IPS-20b (cell line): Measurements from ENCODE around the gene LYRM2.

Experiments used
- H3K27ac ChIP-seq: one replicate; pipeline ENCODE4 v1.5.1; 2013; ENCODE audit warnings: low read length
- H3K27me3 ChIP-seq: 2 replicates; pipeline ENCODE4 v1.6.1; 2013; ENCODE audit warnings: mild to moderate bottlenecking, low read length, inconsistent platforms; ENCODE audit not compliant: insufficient read depth
- H3K36me3 ChIP-seq: 2 replicates; pipeline ENCODE4 v1.6.1; 2013; ENCODE audit warnings: low read depth, mild to moderate bottlenecking, inconsistent platforms, low read length, moderate library complexity; ENCODE audit not compliant: insufficient read depth
- H3K4me1 ChIP-seq: 2 replicates; pipeline ENCODE4 v1.6.1; 2013; ENCODE audit warnings: mild to moderate bottlenecking, control low read depth, inconsistent platforms, low read length, moderate library complexity; ENCODE audit not compliant: insufficient read depth
- H3K4me3 ChIP-seq: 2 replicates; pipeline ENCODE4 v1.5.1; 2013; ENCODE audit warnings: mild to moderate bottlenecking, low read length, inconsistent platforms
- H3K9ac ChIP-seq: 2 replicates; pipeline ENCODE4 v1.6.1; 2013; ENCODE audit warnings: low read depth, mild to moderate bottlenecking, inconsistent platforms, low read length, moderate library complexity
- H3K9me3 ChIP-seq: 2 replicates; pipeline ENCODE4 v1.6.1; 2013; ENCODE audit warnings: mild to moderate bottlenecking, low read depth, low read length, inconsistent platforms; ENCODE audit not compliant: insufficient read depth

Gene LYRM2

GRCh38 chr6:89638320-89639195, at the start of gene LYRM2:
Gene LYRM2 (minus strand): TSS chr6:89638747. CDS start chr6:89638716, 31 bp downstream.
- peak within 1 kb of the TSS; percentile 74 for H3K27ac ChIP-seq
- peaks cover 53% of the 10 kb centered on the region for H3K36me3 ChIP-seq
- H3K4me1 ChIP-seq, result peaks cover 6% of the 10 kb centered on the region; the same call in 1 of the 2 replicates

GRCh38 chr6:89688328-89688727, 49.8 kb upstream of the LYRM2 start:
- Histone ChIP-seq H3K4me3 (no peak overlapping the region), H3K36me3 (peaks cover 95% of the 10 kb centered on the region)

More at GRCh38 chr6:89638320-89639195, at the start of gene LYRM2:
- H3K27me3 ChIP-seq, result no peaks in the 10 kb centered on the region
- peak within 1 kb of the TSS; percentile 92 for H3K9ac ChIP-seq
- peak within 1 kb of the TSS; percentile 98 for H3K4me3 ChIP-seq
- no peaks in the 10 kb centered on the region for H3K9me3 ChIP-seq

GRCh38 chr6:89685311-89685710, 46.8 kb upstream of the LYRM2 start:
- H3K27me3 ChIP-seq, result no peaks in the 10 kb centered on the region
- peaks cover 93% of the 10 kb centered on the region for H3K36me3 ChIP-seq
- no peak overlapping the region for H3K9ac ChIP-seq
- no peaks in the 10 kb centered on the region for H3K9me3 ChIP-seq
- H3K4me1 ChIP-seq, result peaks cover 18% of the 10 kb centered on the region
- H3K4me3 ChIP-seq, result no peak overlapping the region
- H3K27ac ChIP-seq, result no peak overlapping the region

More at GRCh38 chr6:89688328-89688727, 49.8 kb upstream of the LYRM2 start:
- Histone ChIP-seq H3K27ac (peak overlapping the region; percentile 53), H3K27me3 (no peaks in the 10 kb centered on the region), H3K9ac (peak overlapping the region; percentile 64; the same call in 1 of the 2 replicates), H3K9me3 (no peaks in the 10 kb centered on the region), H3K4me1 (peaks cover 40% of the 10 kb centered on the region)

- no peak overlapping the region for H3K4me3 ChIP-seq
- peaks cover 95% of the 10 kb centered on the region for H3K36me3 ChIP-seq
- H3K4me1 ChIP-seq, result peaks cover 18% of the 10 kb centered on the region
- no peaks in the 10 kb centered on the region for H3K9me3 ChIP-seq
- no peak overlapping the region for H3K9ac ChIP-seq
- H3K27me3 ChIP-seq, result no peaks in the 10 kb centered on the region
- no peak overlapping the region for H3K27ac ChIP-seq
These were observed 44.4 kb upstream of the LYRM2 start for GRCh38 chr6:89682991-89683390.

GRCh38 chr6:89681983-89682564, 43.5 kb upstream of the LYRM2 start:
- Histone ChIP-seq H3K36me3 (peaks cover 95% of the 10 kb centered on the region), H3K9me3 (no peaks in the 10 kb centered on the region), H3K27me3 (no peaks in the 10 kb centered on the region), H3K4me3 (no peak overlapping the region), H3K27ac (no peak overlapping the region), H3K4me1 (peaks cover 22% of the 10 kb centered on the region), H3K9ac (no peak overlapping the region)

- no peaks in the 10 kb centered on the region for H3K9me3 ChIP-seq
- peak overlapping the region; percentile 52; the same call in 1 of the 2 replicates for H3K9ac ChIP-seq
- H3K27ac ChIP-seq, result peak overlapping the region; percentile 84
- H3K4me1 ChIP-seq, result peaks cover 22% of the 10 kb centered on the region
- peaks cover 95% of the 10 kb centered on the region for H3K36me3 ChIP-seq
- no peaks in the 10 kb centered on the region for H3K27me3 ChIP-seq
- H3K4me3 ChIP-seq, result no peak overlapping the region
These were observed 42.0 kb upstream of the LYRM2 start for GRCh38 chr6:89680551-89680950.

GRCh38 chr6:89680150-89680549, 41.6 kb upstream of the LYRM2 start:
- Histone ChIP-seq H3K9ac (peak overlapping the region; percentile 52; the same call in 1 of the 2 replicates), H3K4me1 (peaks cover 22% of the 10 kb centered on the region), H3K36me3 (peaks cover 95% of the 10 kb centered on the region), H3K27me3 (no peaks in the 10 kb centered on the region), H3K27ac (peak overlapping the region; percentile 84), H3K9me3 (no peaks in the 10 kb centered on the region), H3K4me3 (no peak overlapping the region)

- Histone ChIP-seq H3K36me3 (peaks cover 95% of the 10 kb centered on the region), H3K4me1 (peaks cover 22% of the 10 kb centered on the region), H3K9me3 (no peaks in the 10 kb centered on the region), H3K27me3 (no peaks in the 10 kb centered on the region), H3K4me3 (peak overlapping the region; percentile 34; the same call in 1 of the 2 replicates), H3K9ac (peak overlapping the region; percentile 52; the same call in 1 of the 2 replicates), H3K27ac (peak overlapping the region; percentile 84)
These were observed 40.9 kb upstream of the LYRM2 start for GRCh38 chr6:89679215-89680120.

GRCh38 chr6:89678531-89678930, 40.0 kb upstream of the LYRM2 start:
- Histone ChIP-seq H3K9ac (peak overlapping the region; percentile 3; the same call in 1 of the 2 replicates), H3K4me1 (peaks cover 22% of the 10 kb centered on the region), H3K4me3 (peak overlapping the region; percentile 23; the same call in 1 of the 2 replicates), H3K9me3 (no peaks in the 10 kb centered on the region), H3K27me3 (no peaks in the 10 kb centered on the region), H3K36me3 (peaks cover 95% of the 10 kb centered on the region), H3K27ac (peak overlapping the region; percentile 84)

GRCh38 chr6:89675949-89676748, 37.6 kb upstream of the LYRM2 start:
- no peak overlapping the region for H3K4me3 ChIP-seq
- peaks cover 22% of the 10 kb centered on the region for H3K4me1 ChIP-seq
- no peaks in the 10 kb centered on the region for H3K27me3 ChIP-seq
- H3K9ac ChIP-seq, result no peak overlapping the region
- no peaks in the 10 kb centered on the region for H3K9me3 ChIP-seq
- H3K36me3 ChIP-seq, result peaks cover 97% of the 10 kb centered on the region
- no peak overlapping the region for H3K27ac ChIP-seq
